ENCODE measurements around the gene USP6NL. TPM values are rescaled to one million over a fixed set of nuclear protein-coding genes. Genes with fewer than 3 reads are reported as not detected.

USP6NL gene
- total and polyA plus RNA-seq, 5 donors from 2014 or later: 0.46 to 2.8 (median 1.7) TPM

- Histone ChIP-seq H3K27ac (ENCODE audit: insufficient read depth, low read length, poor library complexity, severe bottlenecking) (no peak overlapping the region), H3K36me3 (ENCODE audit: control insufficient read depth, insufficient read depth, low read length) (no peaks in the 10 kb centered on the region)
- no peak for ATAC-seq (ENCODE audit: low read depth in 2 of 2)
Observed at GRCh38 chr10:11510736-11511135, 100.7 kb downstream of the USP6NL start.

GRCh38 chr10:11510281-11510680 is 101.2 kb downstream of the USP6NL start:
- H3K27me3 ChIP-seq (ENCODE audit: control insufficient read depth, insufficient read depth, low read length): peaks cover 3% of the 10 kb centered on the region
- DNase-seq: no peak
- no peaks in the 10 kb centered on the region for H3K4me1 ChIP-seq (ENCODE audit: control insufficient read depth, insufficient read depth, low read length, poor library complexity, severe bottlenecking)
- H3K4me3 ChIP-seq (ENCODE audit: low read depth, low read length): no peak overlapping the region
- H3K9me3 ChIP-seq (ENCODE audit: control insufficient read depth in 2 of 2, low read length in 2 of 2): no peaks in the 10 kb centered on the region
- H3K4me1 Mint-ChIP-seq: no peaks in the 10 kb centered on the region
- no peaks in the 10 kb centered on the region for H3K9me3 Mint-ChIP-seq
- H3K4me3 Mint-ChIP-seq: no peak overlapping the region
- no peak for ATAC-seq (ENCODE audit: low read depth in 2 of 2)
- no peak overlapping the region for H3K27ac Mint-ChIP-seq
- H3K36me3 Mint-ChIP-seq: no peaks in the 10 kb centered on the region
- H3K36me3 ChIP-seq (ENCODE audit: control insufficient read depth, insufficient read depth, low read length): no peaks in the 10 kb centered on the region
- H3K27me3 Mint-ChIP-seq: peaks cover 13% of the 10 kb centered on the region
- H3K27ac ChIP-seq (ENCODE audit: insufficient read depth, low read length, poor library complexity, severe bottlenecking): no peak overlapping the region

More at GRCh38 chr10:11510736-11511135, 100.7 kb downstream of the USP6NL start:
- H3K27me3 ChIP-seq (ENCODE audit: control insufficient read depth, insufficient read depth, low read length): peaks cover 3% of the 10 kb centered on the region
- Mint-ChIP-seq H3K4me1 (peaks cover 0 to 2% (median 0%) of the 10 kb centered on the region in 4 donors), H3K27me3 (peaks cover 16% of the 10 kb centered on the region), H3K9me3 (no peaks in the 10 kb centered on the region), H3K36me3 (no peaks in the 10 kb centered on the region), H3K4me3 (no peak overlapping the region), H3K27ac (no peak overlapping the region)
- no peaks in the 10 kb centered on the region for H3K4me1 ChIP-seq (ENCODE audit: control insufficient read depth, insufficient read depth, low read length, poor library complexity, severe bottlenecking)
- no peaks in the 10 kb centered on the region for H3K9me3 ChIP-seq (ENCODE audit: control insufficient read depth in 2 of 2, low read length in 2 of 2)
- no peak for DNase-seq
- no peak overlapping the region for H3K4me3 ChIP-seq (ENCODE audit: low read depth, low read length)

DNA sequence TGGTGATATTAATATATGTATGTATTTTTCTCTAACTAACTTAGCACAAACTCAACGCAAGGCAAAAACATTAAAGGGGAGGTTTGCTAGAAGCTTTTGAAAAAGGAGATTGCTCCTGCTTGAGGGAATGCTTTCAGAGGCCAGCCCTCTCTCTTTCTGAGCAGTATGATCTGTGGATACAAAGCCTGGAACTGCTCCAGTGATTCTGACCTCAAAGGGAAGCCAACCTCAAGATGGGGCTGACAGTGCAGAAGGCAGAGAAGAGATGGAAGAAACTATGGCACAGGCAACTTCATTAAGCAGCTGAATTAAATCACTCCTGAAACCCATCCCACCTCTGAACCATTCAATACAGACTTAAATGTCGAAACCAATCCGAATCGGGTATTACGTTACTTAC is 102.4 kb downstream of the USP6NL start:
- no peaks in the 10 kb centered on the region for H3K4me1 Mint-ChIP-seq
- H3K27ac ChIP-seq (ENCODE audit: insufficient read depth, low read length, poor library complexity, severe bottlenecking): no peak overlapping the region
- H3K4me3 ChIP-seq (ENCODE audit: low read depth, low read length): no peak overlapping the region
- no peaks in the 10 kb centered on the region for H3K9me3 ChIP-seq (ENCODE audit: control insufficient read depth in 2 of 2, low read length in 2 of 2)
- ATAC-seq (ENCODE audit: low read depth in 2 of 2): no peak
- no peaks in the 10 kb centered on the region for H3K9me3 Mint-ChIP-seq
- H3K4me1 ChIP-seq (ENCODE audit: control insufficient read depth, insufficient read depth, low read length, poor library complexity, severe bottlenecking): no peaks in the 10 kb centered on the region
- DNase-seq: no peak
- H3K36me3 ChIP-seq (ENCODE audit: control insufficient read depth, insufficient read depth, low read length): no peaks in the 10 kb centered on the region
- peaks cover 3% of the 10 kb centered on the region for H3K27me3 ChIP-seq (ENCODE audit: control insufficient read depth, insufficient read depth, low read length)
- H3K36me3 Mint-ChIP-seq: no peaks in the 10 kb centered on the region
- no peak overlapping the region for H3K27ac Mint-ChIP-seq
- peaks cover 8% of the 10 kb centered on the region for H3K27me3 Mint-ChIP-seq
- H3K4me3 Mint-ChIP-seq: no peak overlapping the region

- H3K4me3 ChIP-seq (ENCODE audit: low read depth, low read length): no peak overlapping the region
- H3K4me1 ChIP-seq (ENCODE audit: control insufficient read depth, insufficient read depth, low read length, poor library complexity, severe bottlenecking): no peaks in the 10 kb centered on the region
- H3K4me3 Mint-ChIP-seq: no peak overlapping the region
- H3K36me3 Mint-ChIP-seq: no peaks in the 10 kb centered on the region
- H3K4me1 Mint-ChIP-seq: no peaks in the 10 kb centered on the region
- H3K9me3 Mint-ChIP-seq: no peaks in the 10 kb centered on the region
- no peaks in the 10 kb centered on the region for H3K27me3 ChIP-seq (ENCODE audit: control insufficient read depth, insufficient read depth, low read length)
- no peak overlapping the region for H3K27ac ChIP-seq (ENCODE audit: insufficient read depth, low read length, poor library complexity, severe bottlenecking)
- ATAC-seq (ENCODE audit: low read depth in 2 of 2) (no peak), DNase-seq (no peak)
- H3K9me3 ChIP-seq (ENCODE audit: control insufficient read depth in 2 of 2, low read length in 2 of 2): no peaks in the 10 kb centered on the region
- peaks cover 2% of the 10 kb centered on the region for H3K27me3 Mint-ChIP-seq
- H3K27ac Mint-ChIP-seq: no peak overlapping the region
- H3K36me3 ChIP-seq (ENCODE audit: control insufficient read depth, insufficient read depth, low read length): no peaks in the 10 kb centered on the region
Observed at GRCh38 chr10:11506247-11506789, 105.1 kb downstream of the USP6NL start.

GRCh38 chr10:11505639-11506038 is 105.8 kb downstream of the USP6NL start:
- H3K27ac ChIP-seq (ENCODE audit: insufficient read depth, low read length, poor library complexity, severe bottlenecking): no peak overlapping the region
- Mint-ChIP-seq H3K4me3 (no peak overlapping the region), H3K27ac (no peak overlapping the region), H3K9me3 (no peaks in the 10 kb centered on the region), H3K36me3 (no peaks in the 10 kb centered on the region), H3K27me3 (peaks cover 4% of the 10 kb centered on the region), H3K4me1 (no peaks in the 10 kb centered on the region)
- ATAC-seq (ENCODE audit: low read depth in 2 of 2) (no peak), DNase-seq (no peak)
- no peaks in the 10 kb centered on the region for H3K36me3 ChIP-seq (ENCODE audit: control insufficient read depth, insufficient read depth, low read length)
- H3K27me3 ChIP-seq (ENCODE audit: control insufficient read depth, insufficient read depth, low read length): no peaks in the 10 kb centered on the region
- H3K4me1 ChIP-seq (ENCODE audit: control insufficient read depth, insufficient read depth, low read length, poor library complexity, severe bottlenecking): no peaks in the 10 kb centered on the region
- H3K9me3 ChIP-seq (ENCODE audit: control insufficient read depth in 2 of 2, low read length in 2 of 2): no peaks in the 10 kb centered on the region
- no peak overlapping the region for H3K4me3 ChIP-seq (ENCODE audit: low read depth, low read length)

GRCh38 chr10:11504566-11505285 is 106.7 kb downstream of the USP6NL start:
- ATAC-seq (ENCODE audit: low read depth in 2 of 2): no peak

GRCh38 chr10:11501600-11501999 is 109.8 kb downstream of the USP6NL start:
- no peak for ATAC-seq (ENCODE audit: low read depth in 2 of 2)
- H3K27ac Mint-ChIP-seq: no peak overlapping the region
- no peaks in the 10 kb centered on the region for H3K9me3 ChIP-seq (ENCODE audit: control insufficient read depth in 2 of 2, low read length in 2 of 2)
- no peaks in the 10 kb centered on the region for H3K4me1 ChIP-seq (ENCODE audit: control insufficient read depth, insufficient read depth, low read length, poor library complexity, severe bottlenecking)
- H3K27me3 Mint-ChIP-seq: peaks cover 8% of the 10 kb centered on the region
- H3K36me3 Mint-ChIP-seq: no peaks in the 10 kb centered on the region
- no peak overlapping the region for H3K4me3 ChIP-seq (ENCODE audit: low read depth, low read length)
- H3K36me3 ChIP-seq (ENCODE audit: control insufficient read depth, insufficient read depth, low read length): no peaks in the 10 kb centered on the region
- no peaks in the 10 kb centered on the region for H3K4me1 Mint-ChIP-seq
- H3K27ac ChIP-seq (ENCODE audit: insufficient read depth, low read length, poor library complexity, severe bottlenecking): no peak overlapping the region
- no peaks in the 10 kb centered on the region for H3K9me3 Mint-ChIP-seq
- H3K27me3 ChIP-seq (ENCODE audit: control insufficient read depth, insufficient read depth, low read length): no peaks in the 10 kb centered on the region
- no peak for DNase-seq
- no peak overlapping the region for H3K4me3 Mint-ChIP-seq

More at GRCh38 chr10:11504566-11505285, 106.7 kb downstream of the USP6NL start:
- H3K4me3 ChIP-seq (ENCODE audit: low read depth, low read length): no peak overlapping the region
- no peaks in the 10 kb centered on the region for H3K36me3 ChIP-seq (ENCODE audit: control insufficient read depth, insufficient read depth, low read length)
- peaks cover 4% of the 10 kb centered on the region for H3K27me3 Mint-ChIP-seq
- DNase-seq: no peak
- H3K4me3 Mint-ChIP-seq: no peak overlapping the region
- H3K4me1 ChIP-seq (ENCODE audit: control insufficient read depth, insufficient read depth, low read length, poor library complexity, severe bottlenecking): no peaks in the 10 kb centered on the region
- no peaks in the 10 kb centered on the region for H3K9me3 ChIP-seq (ENCODE audit: control insufficient read depth in 2 of 2, low read length in 2 of 2)
- H3K27ac Mint-ChIP-seq: peak overlapping the region in 1 of 3 donors; percentile 39
- H3K27ac ChIP-seq (ENCODE audit: insufficient read depth, low read length, poor library complexity, severe bottlenecking): no peak overlapping the region
- no peaks in the 10 kb centered on the region for H3K4me1 Mint-ChIP-seq
- no peaks in the 10 kb centered on the region for H3K9me3 Mint-ChIP-seq
- no peaks in the 10 kb centered on the region for H3K27me3 ChIP-seq (ENCODE audit: control insufficient read depth, insufficient read depth, low read length)
- H3K36me3 Mint-ChIP-seq: no peaks in the 10 kb centered on the region

All from CD4-positive, CD25-positive, alpha-beta regulatory T cell (primary cell).